ENCODE measurements around the gene LHFPL3.

- TF ChIP-seq, protein P1, sequence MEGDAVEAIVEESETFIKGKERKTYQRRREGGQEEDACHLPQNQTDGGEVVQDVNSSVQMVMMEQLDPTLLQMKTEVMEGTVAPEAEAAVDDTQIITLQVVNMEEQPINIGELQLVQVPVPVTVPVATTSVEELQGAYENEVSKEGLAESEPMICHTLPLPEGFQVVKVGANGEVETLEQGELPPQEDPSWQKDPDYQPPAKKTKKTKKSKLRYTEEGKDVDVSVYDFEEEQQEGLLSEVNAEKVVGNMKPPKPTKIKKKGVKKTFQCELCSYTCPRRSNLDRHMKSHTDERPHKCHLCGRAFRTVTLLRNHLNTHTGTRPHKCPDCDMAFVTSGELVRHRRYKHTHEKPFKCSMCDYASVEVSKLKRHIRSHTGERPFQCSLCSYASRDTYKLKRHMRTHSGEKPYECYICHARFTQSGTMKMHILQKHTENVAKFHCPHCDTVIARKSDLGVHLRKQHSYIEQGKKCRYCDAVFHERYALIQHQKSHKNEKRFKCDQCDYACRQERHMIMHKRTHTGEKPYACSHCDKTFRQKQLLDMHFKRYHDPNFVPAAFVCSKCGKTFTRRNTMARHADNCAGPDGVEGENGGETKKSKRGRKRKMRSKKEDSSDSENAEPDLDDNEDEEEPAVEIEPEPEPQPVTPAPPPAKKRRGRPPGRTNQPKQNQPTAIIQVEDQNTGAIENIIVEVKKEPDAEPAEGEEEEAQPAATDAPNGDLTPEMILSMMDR (IDR thresholded peaks at IDR 0.05; ENCODE audit: extremely low read depth in 1 of 2, insufficient read depth in 1 of 2, low read depth in 1 of 2, low read length in 2 of 2) = no peak
- TF ChIP-seq POLR2A (IDR thresholded peaks at IDR 0.05; ENCODE audit: low read depth, low read length) (no peak), POLR2AphosphoS5 (IDR thresholded peaks at IDR 0.05; ENCODE audit: insufficient read depth, low read depth, low read length) (no peak), EZH2 (IDR thresholded peaks at IDR 0.05; ENCODE audit: borderline replicate concordance, low read depth, low read length, severe bottlenecking) (no peak)
Observed at GRCh38 chr7:104482362-104483037, 154.1 kb downstream of the LHFPL3 start.

Data from endothelial cell of umbilical vein (primary cell).